HepG2 (cell line): ENCODE measurements around the gene LHB. TPM values are rescaled to one million over a fixed set of nuclear protein-coding genes. Genes with fewer than 3 reads are reported as not detected.

Experiments
- GMEB1 ChIP-seq: sonication (generic); formaldehyde crosslinking; IDR thresholded peaks from 2 replicates; pipeline ENCODE4 v1.5.1; 2020; ENCODE audit warnings: missing genetic modification reagents, mild to moderate bottlenecking, borderline replicate concordance
- MNT ChIP-seq: fragments of 450-650 bp; IDR thresholded peaks from 2 replicates; pipeline ENCODE4 v1.6.1; 2016
- PBX2 ChIP-seq: IDR thresholded peaks from 2 replicates; pipeline ENCODE4 v1.6.1; 2016; ENCODE audit warnings: control low read depth
- PLRG1 ChIP-seq: fragments of 450-650 bp; conservative IDR thresholded peaks from 2 replicates; pipeline ENCODE4 v1.6.1; 2016
- RBM39 ChIP-seq: fragments of 200-400 bp; formaldehyde crosslinking; IDR thresholded peaks from one replicate; pipeline ENCODE4 v1.6.1; 2018; ENCODE audit warnings: antibody characterized with exemption, mild to moderate bottlenecking, low read depth, low read length; ENCODE audit not compliant: poor library complexity, severe bottlenecking
- RELA ChIP-seq: sonication (generic); formaldehyde crosslinking; IDR thresholded peaks from 2 replicates; pipeline ENCODE4 v1.4.0; 2020; ENCODE audit warnings: missing genetic modification reagents
- REST ChIP-seq, 2 experiments: IDR thresholded peaks; 2 replicates each; pipeline ENCODE4 v1.6.1; 2011 to 2012; ENCODE audit warnings: low read length in 2 of 2, borderline replicate concordance in 1 of 2, low read depth in 1 of 2, mild to moderate bottlenecking in 1 of 2, moderate library complexity in 1 of 2
- RXRA ChIP-seq: sonication (generic); formaldehyde crosslinking; IDR thresholded peaks from 2 replicates; pipeline ENCODE4 v1.5.1; 2020; ENCODE audit warnings: missing genetic modification reagents
- SSRP1 ChIP-seq: IDR thresholded peaks from 2 replicates; pipeline ENCODE4 v1.6.1; 2016; ENCODE audit warnings: control low read depth
- TCF12 ChIP-seq, 2 experiments: fragments of 450-650 bp in 1 of 2; sonication (generic) in 1 of 2; formaldehyde crosslinking in 1 of 2; IDR thresholded peaks; 2 replicates each; pipeline versions ENCODE4 v1.6.1 to v1.8.0; 2017 to 2022; ENCODE audit warnings: antibody characterized with exemption in 1 of 2, mild to moderate bottlenecking in 1 of 2, missing genetic modification reagents in 1 of 2, moderate library complexity in 1 of 2
- ZFY ChIP-seq: sonication (generic); formaldehyde crosslinking; IDR thresholded peaks from 2 replicates; pipeline ENCODE4 v1.4.0; 2020; ENCODE audit warnings: missing genetic modification reagents
- ZKSCAN8 ChIP-seq: IDR thresholded peaks from 2 replicates; pipeline ENCODE4 v1.6.1; 2016; ENCODE audit warnings: borderline replicate concordance, missing genetic modification reagents, missing compliant biosample characterization
- ZNF292 ChIP-seq: sonication (generic); formaldehyde crosslinking; IDR thresholded peaks from 2 replicates; pipeline ENCODE4 v1.8.1; 2022; ENCODE audit warnings: mild to moderate bottlenecking, low read depth, missing genetic modification reagents, borderline replicate concordance
- ZNF546 ChIP-seq: sonication (generic); formaldehyde crosslinking; conservative IDR thresholded peaks from 2 replicates; pipeline ENCODE4 v1.8.1; 2023; ENCODE audit warnings: mild to moderate bottlenecking, missing genetic modification reagents
- ZNF687 ChIP-seq: sonication (generic); formaldehyde crosslinking; IDR thresholded peaks from 2 replicates; pipeline ENCODE4 v1.5.1; 2020; ENCODE audit warnings: mild to moderate bottlenecking, missing genetic modification reagents, moderate library complexity
- ZNF703 ChIP-seq: sonication (generic); formaldehyde crosslinking; IDR thresholded peaks from 2 replicates; pipeline ENCODE4 v1.5.1; 2020; ENCODE audit warnings: missing genetic modification reagents, mild to moderate bottlenecking, moderate library complexity, borderline replicate concordance
- polyA plus RNA-seq, 8 experiments: library from polyadenylated mRNA; depleted of rRNA in 3 of 8; stranded (reverse) in 7 of 8; unstranded in 1 of 8; fragments of >200 nt; fragmentation: Illumina TruSeq in 4 of 8; extraction: Trizol in 4 of 8; gene quantifications; 2 replicates each; pipeline versions ENCODE4 v1.2.1 to v1.2.3, GENCODE V29; 2011 to 2016; ENCODE audit warnings: low read depth in 4 of 8, missing spikeins in 1 of 8, mixed read lengths in 1 of 8; ENCODE audit not compliant: insufficient read depth in 1 of 8
- total RNA-seq, 5 experiments: library from RNA; depleted of rRNA; stranded (reverse); fragments of >200 nt; fragmentation: Illumina TruSeq; extraction: Trizol; gene quantifications; 2 replicates each; pipeline ENCODE4 v1.2.3, GENCODE V29; 2016; ENCODE audit warnings: low read depth in 1 of 5

The LHB gene
- total and polyA plus RNA-seq, 2 of the 13 experiments (the other 11 are each of a cell fraction or from before 2014, with no cell fraction given) = not detected

GRCh38 chr19:49056101-49056901 lies 39.4 kb upstream of the LHB start (continued):
- TF ChIP-seq ZKSCAN8 (CRISPR knock-in tag) (no peak), PBX2 (CRISPR knock-in tag) (no peak), ZNF292 (CRISPR knock-in tag) (no peak), PLRG1 (no peak), RXRA (CRISPR knock-in tag) (peak; percentile 13; the same call in 1 of the 2 replicates), RELA (CRISPR knock-in tag) (no peak), SSRP1 (CRISPR knock-in tag) (no peak), ZNF687 (CRISPR knock-in tag) (peak; percentile 74), ZNF703 (CRISPR knock-in tag) (no peak), ZFY (CRISPR knock-in tag) (no peak; the same call in 1 of the 2 replicates), ZNF546 (CRISPR knock-in tag) (no peak), RBM39 (no peak), TCF12 (IDR thresholded peaks at IDR 0.05) (no peak), TCF12 (CRISPR knock-in tag; IDR thresholded peaks at IDR 0.05) (no peak), REST (IDR thresholded peaks at IDR 0.05; ENCODE audit: borderline replicate concordance in 1 of 2, low read depth in 1 of 2, low read length in 2 of 2) (no peak), MNT (no peak), GMEB1 (no peak)
